Activated CD8-positive, alpha-beta memory T cell treated with anti-CD3 and anti-CD28 coated beads for 36 hours (primary cell): ENCODE measurements around the gene PODXL2. TPM values are rescaled to one million over a fixed set of nuclear protein-coding genes. Genes with fewer than 3 reads are reported as not detected.

Experiments
- CTCF ChIA-PET: fragments of 350-600 bp; sonication (Branson Sonifier 250); formaldehyde crosslinking; loops from one replicate; lab custom pipeline; 2021; ENCODE audit warnings: antibody characterized with exemption; lab: Charles Lee
- POLR2A ChIA-PET: fragments of 350-600 bp; sonication (Branson Sonifier 250); formaldehyde crosslinking; loops from one replicate; lab custom pipeline; 2021; ENCODE audit warnings: antibody characterized with exemption; lab: Charles Lee
- total RNA-seq, 2 experiments: library from RNA; stranded (reverse); gene quantifications; one replicate each; pipeline ENCODE4 v1.2.3, GENCODE V29; 2021

The PODXL2 gene
- total RNA-seq, 2 experiments from 2014 or later = 1.5 to 1.7 TPM

DNA sequence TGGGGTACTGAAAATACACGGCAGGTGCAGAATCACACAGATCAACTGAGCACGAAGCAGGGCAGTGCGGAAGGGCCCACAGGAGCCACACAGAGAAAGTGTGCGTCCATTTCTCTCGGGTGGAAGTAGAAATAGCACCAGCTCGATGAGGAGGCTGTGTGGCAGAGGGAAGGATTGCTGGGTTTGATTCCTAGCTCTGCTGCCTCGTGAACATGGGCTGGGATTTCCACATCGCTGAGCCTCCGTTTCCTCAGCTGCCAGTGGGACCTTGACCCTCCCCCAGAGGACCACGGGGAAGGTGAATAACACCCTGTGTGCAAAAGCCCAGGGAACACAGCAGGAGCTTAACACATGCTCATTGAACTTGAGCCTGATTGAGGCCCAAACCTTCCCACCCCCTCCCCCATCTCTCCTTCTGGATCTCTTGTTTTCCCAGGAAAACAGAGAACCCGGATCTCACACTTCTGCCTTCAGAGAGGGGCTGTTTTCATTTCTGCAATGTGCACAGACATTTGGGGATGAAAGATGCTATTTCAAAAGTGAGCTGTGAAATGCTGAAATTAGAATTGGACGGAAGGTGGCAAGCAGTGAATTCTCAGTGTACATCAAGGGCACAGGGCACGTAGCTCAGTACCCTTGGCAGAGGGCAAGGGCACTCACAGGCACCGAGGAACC is 82.2 kb downstream of the PODXL2 start:
- CTCF ChIA-PET = interaction anchor here (0.7 kb wide), 1 partner anchor 340 kb away, joined by 3 read pairs; no protein-coding TSS in a partner anchor
- POLR2A ChIA-PET = no interaction called here

- POLR2A ChIA-PET = no interaction called here
Observed at GRCh38 chr3:127711896-127712295, 82.9 kb downstream of the PODXL2 start.

GRCh38 chr3:127712461-127712860 is 83.5 kb downstream of the PODXL2 start:
- CTCF ChIA-PET = no interaction called here
- POLR2A ChIA-PET = no interaction called here

More at GRCh38 chr3:127711896-127712295, 82.9 kb downstream of the PODXL2 start:
- CTCF ChIA-PET = interaction anchor here (0.7 kb wide), 1 partner anchor 341 kb away, joined by 3 read pairs; no protein-coding TSS in a partner anchor

DNA sequence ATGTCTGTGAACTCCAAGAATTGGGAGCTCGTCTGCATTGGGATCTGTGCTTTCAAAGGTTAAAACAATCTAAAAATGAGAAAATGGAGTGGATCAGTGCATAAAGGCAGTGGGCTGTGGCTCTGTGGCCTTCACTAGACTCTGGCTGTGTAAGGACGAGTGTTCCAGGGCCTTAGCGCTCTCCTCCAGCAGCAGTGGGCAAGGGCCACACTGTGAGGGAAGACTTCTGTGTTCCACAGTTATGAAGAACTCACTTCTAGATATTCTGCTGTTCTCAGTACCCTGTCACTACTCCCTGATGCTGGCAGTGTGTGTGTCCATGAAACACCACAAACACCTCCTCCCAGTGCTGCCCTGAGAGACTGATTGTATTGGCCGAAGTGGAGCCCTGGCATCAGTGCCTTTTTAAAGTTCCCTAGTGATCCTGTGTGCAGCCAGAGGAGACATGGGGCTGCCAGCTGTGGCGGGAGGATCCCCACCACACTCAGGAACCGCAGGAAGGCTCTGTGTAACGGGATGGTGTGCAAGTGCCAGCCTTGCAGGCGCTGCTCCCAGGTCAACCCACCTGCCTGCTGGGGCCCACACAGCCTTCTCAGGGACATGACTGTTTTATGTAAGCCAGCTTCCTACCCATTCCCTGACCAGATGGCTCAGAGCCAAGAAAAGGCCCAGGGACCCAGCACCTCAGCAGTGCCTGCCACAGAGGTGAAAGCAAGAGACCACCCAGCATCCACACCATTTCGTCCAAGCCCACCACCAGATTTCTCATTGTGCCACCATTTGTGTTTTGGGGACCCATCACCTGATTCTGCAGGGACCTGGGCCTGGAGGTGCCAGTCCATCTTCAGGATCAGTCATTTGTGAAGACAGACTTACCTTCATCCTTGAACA is 84.1 kb downstream of the PODXL2 start:
- ChIA-PET CTCF (no interaction called here), POLR2A (no interaction called here)

DNA sequence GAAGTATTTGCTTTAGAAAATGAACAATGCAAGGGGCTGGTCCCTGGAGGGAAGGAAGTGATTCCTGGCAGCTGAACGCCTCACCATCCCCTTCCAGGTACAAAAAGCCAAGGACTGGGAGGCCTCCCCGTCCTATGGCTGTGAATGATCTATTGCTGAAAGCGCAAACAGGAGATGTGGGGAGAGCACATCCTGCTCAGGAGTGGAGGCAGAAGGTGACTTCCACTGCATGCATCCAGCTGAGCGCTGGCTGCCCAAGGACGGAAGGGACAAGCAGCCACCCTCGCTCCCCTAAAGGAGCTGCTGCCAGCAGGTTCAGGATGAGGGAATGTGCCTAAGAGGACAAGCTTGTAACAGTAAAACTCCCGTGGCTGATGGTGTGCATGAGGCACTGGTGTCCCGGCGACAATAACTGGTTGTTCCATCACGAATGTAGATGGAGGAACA is 85.2 kb downstream of the PODXL2 start:
- POLR2A ChIA-PET = no interaction called here

DNA sequence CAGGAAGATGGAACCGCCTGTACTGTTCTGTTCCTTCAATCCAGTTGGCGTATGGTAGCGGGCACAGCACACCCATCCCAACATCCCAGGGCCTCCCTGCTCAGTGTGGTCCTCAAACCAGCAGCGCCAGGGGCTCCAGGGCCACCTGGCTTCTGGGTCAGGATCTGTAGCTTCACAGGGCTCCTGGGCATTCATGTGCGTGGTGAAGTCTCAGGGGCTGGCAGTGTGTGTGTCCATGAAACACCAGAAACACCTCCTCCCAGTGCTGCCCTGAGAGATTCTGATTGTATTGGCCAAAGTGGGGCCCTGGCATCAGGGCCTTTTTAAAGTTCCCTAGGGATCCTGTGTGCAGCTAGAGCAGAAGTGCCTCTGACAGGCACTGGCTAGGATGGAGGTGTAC is 85.9 kb downstream of the PODXL2 start:
- CTCF ChIA-PET = no interaction called here
- POLR2A ChIA-PET = no interaction called here

More for the DNA sequence above, 85.2 kb downstream of the PODXL2 start:
- CTCF ChIA-PET = no interaction called here

DNA sequence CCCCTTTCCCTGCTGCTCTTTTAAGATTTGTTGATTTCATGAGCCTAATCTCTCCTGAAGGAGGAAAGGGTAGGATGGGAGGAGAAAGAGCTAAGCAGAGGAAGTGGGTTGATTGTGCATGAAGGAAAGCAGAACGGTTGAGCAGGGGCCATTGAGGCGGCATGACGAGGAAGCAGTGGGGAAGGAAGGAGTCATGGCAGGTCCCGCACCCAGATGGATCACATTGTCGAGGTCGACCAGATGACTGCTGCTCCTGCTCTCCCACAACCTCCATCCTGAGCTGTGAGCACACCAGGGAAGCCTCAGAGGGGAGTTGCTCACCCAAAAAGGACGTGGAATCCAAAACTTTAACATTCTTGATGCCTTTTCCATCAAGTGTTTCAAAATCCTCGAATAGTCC is 86.5 kb downstream of the PODXL2 start:
- ChIA-PET POLR2A (no interaction called here), CTCF (interaction anchor here (1.1 kb wide), 1 partner anchor 64 kb away, joined by 3 read pairs; no protein-coding TSS in a partner anchor)

- POLR2A ChIA-PET = no interaction called here
- CTCF ChIA-PET = interaction anchor here (0.7 to 1.1 kb wide), 2 partner anchors 65 to 122 kb away, joined by 3 read pairs; no protein-coding TSS in a partner anchor
Observed at GRCh38 chr3:127716384-127716783, 87.4 kb downstream of the PODXL2 start.

DNA sequence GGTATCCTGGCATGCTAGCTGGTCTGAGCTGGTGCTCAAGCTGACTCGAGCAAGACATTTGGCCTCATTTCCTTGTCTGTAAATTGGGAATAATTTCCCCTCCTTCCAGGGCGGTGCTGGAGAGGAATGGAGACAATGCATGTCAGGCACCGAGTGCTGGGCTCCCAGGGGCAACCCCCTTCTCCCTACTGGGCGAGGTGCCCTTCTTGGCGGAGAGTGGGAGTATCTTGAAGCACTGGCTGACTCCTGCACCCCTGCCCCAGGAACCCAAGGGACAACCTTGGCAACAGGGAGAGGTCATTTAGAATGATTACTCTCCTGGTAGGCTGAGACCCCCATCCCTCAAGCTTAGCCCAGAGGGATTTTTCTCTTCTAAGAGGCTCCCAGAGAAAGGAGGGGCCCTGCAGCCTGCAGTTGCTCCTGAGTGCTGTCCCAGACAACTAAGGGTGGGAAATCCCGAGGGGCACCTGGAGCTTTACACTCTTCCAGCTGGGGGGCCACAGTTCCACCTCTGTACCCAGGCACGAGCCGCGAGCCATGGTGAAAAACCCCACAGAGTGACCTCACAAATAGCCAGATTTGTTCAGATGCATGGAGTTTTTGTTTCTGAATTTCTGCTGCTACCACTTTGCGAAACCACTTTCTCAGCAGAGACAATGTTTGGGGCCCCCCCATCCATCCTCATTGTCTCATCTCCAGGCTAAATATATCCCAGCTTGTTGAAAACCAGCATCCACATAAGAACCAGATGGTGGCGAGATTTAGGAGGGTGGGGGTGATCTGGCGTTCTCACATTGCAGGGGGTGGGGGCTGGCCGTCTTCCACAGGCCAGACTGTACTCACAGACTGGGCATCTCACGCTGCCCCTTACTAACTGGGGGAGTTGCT is 88.6 kb downstream of the PODXL2 start:
- ChIA-PET POLR2A (interaction anchor here (0.6 kb wide), 1 partner anchor 179 kb away, joined by 7 read pairs; no protein-coding TSS in a partner anchor), CTCF (no interaction called here)

DNA sequence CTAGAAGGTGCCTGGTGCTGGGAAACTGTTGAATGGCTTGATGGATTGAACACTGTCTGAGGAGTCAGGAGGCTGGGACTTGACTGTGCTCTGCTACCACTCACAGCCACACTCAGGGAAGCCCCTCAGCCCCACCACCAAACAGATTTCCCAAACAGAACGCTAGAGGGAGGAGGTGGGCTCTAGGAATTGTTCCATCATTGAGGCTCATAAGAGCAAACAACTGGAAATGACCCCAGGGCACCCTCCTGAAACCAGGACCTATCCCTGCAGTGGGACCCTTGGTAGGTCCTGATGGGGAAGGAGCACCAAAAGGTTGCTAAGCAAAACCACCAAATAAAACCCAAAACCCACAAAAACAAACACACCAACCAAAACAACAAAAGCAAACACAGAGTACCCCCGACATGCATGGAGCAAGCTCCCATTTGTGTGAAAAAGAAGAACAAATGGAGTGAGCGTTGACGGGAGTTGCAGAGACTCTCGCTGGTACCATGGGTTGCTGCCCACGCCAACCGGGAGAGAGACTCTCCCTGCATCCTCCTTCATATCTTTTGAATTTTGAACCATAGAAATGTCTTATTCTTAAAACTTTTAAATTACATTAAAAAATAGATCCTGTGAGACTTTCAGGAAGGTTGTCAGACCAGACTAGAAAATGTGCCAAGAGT is 89.4 kb downstream of the PODXL2 start:
- ChIA-PET POLR2A (no interaction called here), CTCF (no interaction called here)

DNA sequence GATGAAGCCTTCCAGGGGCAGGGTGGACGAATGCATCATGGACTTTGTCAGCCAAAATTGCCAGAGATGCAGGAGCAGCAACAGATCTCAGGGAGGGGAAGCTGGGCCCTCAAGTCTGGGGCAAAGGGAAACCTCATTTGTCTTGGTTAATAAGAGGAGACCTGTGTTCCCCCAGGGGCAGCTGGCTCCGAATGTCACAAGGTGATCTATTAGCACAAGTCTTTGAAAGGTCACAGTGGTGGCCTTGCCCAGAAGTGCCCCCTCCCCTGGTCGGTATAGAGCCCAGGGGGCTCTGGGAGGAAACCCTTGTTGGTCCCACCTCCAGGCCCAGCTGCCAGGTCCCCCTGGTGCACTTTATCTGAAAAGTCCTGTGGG is 89.9 kb downstream of the PODXL2 start:
- CTCF ChIA-PET = no interaction called here
- POLR2A ChIA-PET = no interaction called here

- POLR2A ChIA-PET = no interaction called here
Observed at GRCh38 chr3:127719369-127719768, 90.4 kb downstream of the PODXL2 start.

GRCh38 chr3:127720161-127720823 is 91.3 kb downstream of the PODXL2 start:
- ChIA-PET POLR2A (no interaction called here), CTCF (no interaction called here)

More at GRCh38 chr3:127719369-127719768, 90.4 kb downstream of the PODXL2 start:
- CTCF ChIA-PET = no interaction called here

- ChIA-PET CTCF (no interaction called here), POLR2A (no interaction called here)
Observed at GRCh38 chr3:127720985-127721935, 92.3 kb downstream of the PODXL2 start.

GRCh38 chr3:127722091-127722784 is 93.3 kb downstream of the PODXL2 start:
- ChIA-PET CTCF (no interaction called here), POLR2A (no interaction called here)
